Heart left ventricle (tissue), 16 donors: ENCODE results near the gene TPM3. TPM values are rescaled to one million over a fixed set of nuclear protein-coding genes. Genes with fewer than 3 reads are reported as not detected.
A peak's percentile ranks its signal among the peaks of the same experiment; 100 is the strongest.

ENCODE experiments used
- ATAC-seq, 4 donors: fragments of 200-7000 bp; cut with Tn5 transposase; one replicate each; pipeline ENCODE4 v1.9.1; 2020 to 2022; ENCODE audit warnings: moderate library complexity in 4 of 4, mild to moderate bottlenecking in 3 of 4, moderate number of reproducible peaks in 1 of 4
- DNase-seq, 5 donors: peaks; one replicate each; pipeline ENCODE4 v3.0.0-alpha.2; 2020
- H3K27ac ChIP-seq, 12 donors: fragments of 200-600 bp; sonication (generic) in 4 of 12; one replicate each; pipeline versions ENCODE4 v1.5.0 to v1.8.0; 2016 to 2022; ENCODE audit warnings: mild to moderate bottlenecking in 2 of 12
- H3K27me3 ChIP-seq, 9 donors: fragments of 200-600 bp; sonication (generic) in 2 of 9; one replicate each; pipeline versions ENCODE4 v1.5.1 to v1.8.0; 2016 to 2022; ENCODE audit warnings: mild to moderate bottlenecking in 3 of 9
- H3K36me3 ChIP-seq, 9 donors: fragments of 200-600 bp; sonication (generic) in 2 of 9; one replicate each; pipeline versions ENCODE4 v1.5.0 to v1.8.0; 2018 to 2022; ENCODE audit warnings: mild to moderate bottlenecking in 2 of 9
- H3K4me1 ChIP-seq, 12 donors: fragments of 200-600 bp; sonication (generic) in 4 of 12; one replicate each; pipeline versions ENCODE4 v1.5.0 to v1.8.0; 2016 to 2022; ENCODE audit warnings: mild to moderate bottlenecking in 3 of 12
- H3K4me3 ChIP-seq, 12 donors: fragments of 200-600 bp; sonication (generic) in 4 of 12; one replicate each; pipeline versions ENCODE4 v1.5.0 to v1.8.0; 2017 to 2022; ENCODE audit warnings: mild to moderate bottlenecking in 9 of 12, moderate library complexity in 4 of 12
- H3K9me3 ChIP-seq, 12 donors: fragments of 200-600 bp; sonication (generic) in 4 of 12; one replicate each; pipeline versions ENCODE4 v1.5.0 to v1.8.0; 2016 to 2022; ENCODE audit warnings: mild to moderate bottlenecking in 1 of 12
- POLR2A ChIP-seq, 2 donors: fragments of 450-650 bp; IDR thresholded peaks; one replicate each; pipeline ENCODE4 v1.6.1; 2017; ENCODE audit warnings: antibody characterized with exemption in 2 of 2, mild to moderate bottlenecking in 2 of 2, moderate library complexity in 2 of 2
- WGBS, 4 donors: extraction: QIAGEN DNeasy Blood & Tissue Kit in 2 of 4; methylation state at CpG; one replicate each; pipeline versions ENCODE4 v1.1.5 to v1.1.7; 2013 to 2018; 5-methylcytosine and 5-hydroxymethylcytosine counted together
- intact Hi-C, 10 donors: fragments of 100-400 bp; cut with DNase I; formaldehyde crosslinking; loops; one replicate each; pipeline versions ENCODE4 v1.11.1 to v1.14.2; 2022
- polyA plus RNA-seq, 2 donors: library from polyadenylated mRNA; stranded (reverse); fragments of 200-250 nt; gene quantifications; one replicate each; pipeline ENCODE4 v1.2.3, GENCODE V29; 2013
- total RNA-seq, 9 donors: library from RNA; depleted of rRNA in 2 of 9; stranded (reverse); fragments of >200 nt in 2 of 9; fragmentation: NEBNext Ultra II Directional in 3 of 9; extraction: Animal tissue kit (Norgen Biotek cat#: 25700) in 3 of 9; gene quantifications; one replicate each; pipeline versions ENCODE4 v1.1.0 to v1.2.4, GENCODE V29; 2016 to 2023
- TF ChIP-seq, protein P1 (sequence below), 12 donors: fragments of 200-600 bp; sonication (generic) in 4 of 12; IDR thresholded peaks; one replicate each; pipeline versions ENCODE4 v1.5.0 to v1.8.0; 2018 to 2022; ENCODE audit warnings: antibody characterized with exemption in 12 of 12, mild to moderate bottlenecking in 5 of 12
- donor health status: ischemic (EF 13 %, LVEDD 7.1; RV severe dilation, severe dysfunction).
- donor health status: healthy with polysubstance abuse.
- donor health status: DM: no; HTN: yes; CAD: no.
- donor health status: DM: no; HTN: no; CAD: no.
- donor health status: ischemic (EF 25% LVEDD 6.9; RV normal size, moderate dysfunction).
- donor health status: ischemic (EF 25% LVEDD 5.7; RV mildly dilated, moderate dysfunction).
- donor health status: healthy.
- donor health status: DM: yes; HTN: yes; CAD: no.
- donor health status: ischemic (EF 35%, LVEDD 5.7; RV mildly dilated, moderate dysfunction).
- donor health status: nonischemic (EF 11% LVEDD 7.7; RV severe dilation, severe dysfunction).
- donor health status: DM: yes; HTN: yes; CAD: no.
- donor health status: PGD.
- donor health status: ischemic (EF 29% LVEDD 5.4; RV normal size, mild dysfunction).
- donor health status: nonischemic (EF 23%, LVEDD 6.1; RV moderate dilation, normal function).

TPM3 gene
- total and polyA plus RNA-seq, 11 donors: 76.5 to 259 (median 120) TPM

DNA sequence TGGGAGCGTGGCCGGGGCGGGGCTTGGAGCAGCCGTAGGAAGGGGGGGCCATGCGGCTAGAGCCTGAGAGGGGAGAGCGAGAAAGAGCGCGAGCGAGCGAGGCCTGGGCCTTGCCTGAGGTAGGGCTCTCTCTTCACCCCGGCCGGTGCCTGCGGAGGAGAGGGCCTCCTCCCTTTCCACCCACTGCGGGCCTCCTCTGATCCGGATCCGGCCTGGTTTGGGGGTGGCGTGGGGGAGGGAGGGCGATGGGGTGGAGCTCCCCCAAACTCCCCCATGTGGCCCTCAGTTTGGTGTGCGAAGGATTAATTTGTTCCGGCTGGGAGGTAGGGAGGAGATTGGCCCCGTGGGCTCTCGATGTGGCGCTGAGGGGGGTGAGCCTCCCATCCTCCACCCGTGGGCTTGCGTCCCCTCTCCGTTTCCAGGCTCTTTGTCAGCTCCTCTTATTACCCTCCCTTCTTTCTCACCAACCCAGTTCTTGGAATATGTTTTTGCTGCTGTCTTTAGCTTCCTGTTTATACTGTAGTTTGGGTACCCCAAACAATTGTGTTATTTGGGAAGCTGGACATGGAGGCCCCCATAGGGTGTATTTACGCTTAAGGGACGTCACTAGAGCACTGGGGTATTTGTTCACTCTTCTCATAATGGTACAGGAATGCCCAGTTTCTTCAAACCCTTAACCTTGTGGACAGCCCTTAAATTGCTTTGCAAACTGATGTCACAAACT is 29.5 kb upstream of the TPM3 start:
- WGBS, 4 donors: 0 to 1% (median 1%) methylated on average over 19 to 28 of the region's 28 CpGs
- ATAC-seq (peak in 3 of 4 donors; percentile 14 to 49 (median 40)), DNase-seq (peak; percentile 61 to 85 (median 70))
- Histone ChIP-seq H3K4me1 (peaks cover 7 to 64% (median 51%) of the 10 kb centered on the region in 12 donors), H3K27ac (peak overlapping the region; percentile 92 to 100 (median 98)), H3K27me3 (no peaks in the 10 kb centered on the region), H3K9me3 (no peaks in the 10 kb centered on the region), H3K36me3 (peaks cover 0 to 49% (median 41%) of the 10 kb centered on the region in 9 donors), H3K4me3 (peak overlapping the region; percentile 43 to 97 (median 82))
- TF ChIP-seq, protein P1, sequence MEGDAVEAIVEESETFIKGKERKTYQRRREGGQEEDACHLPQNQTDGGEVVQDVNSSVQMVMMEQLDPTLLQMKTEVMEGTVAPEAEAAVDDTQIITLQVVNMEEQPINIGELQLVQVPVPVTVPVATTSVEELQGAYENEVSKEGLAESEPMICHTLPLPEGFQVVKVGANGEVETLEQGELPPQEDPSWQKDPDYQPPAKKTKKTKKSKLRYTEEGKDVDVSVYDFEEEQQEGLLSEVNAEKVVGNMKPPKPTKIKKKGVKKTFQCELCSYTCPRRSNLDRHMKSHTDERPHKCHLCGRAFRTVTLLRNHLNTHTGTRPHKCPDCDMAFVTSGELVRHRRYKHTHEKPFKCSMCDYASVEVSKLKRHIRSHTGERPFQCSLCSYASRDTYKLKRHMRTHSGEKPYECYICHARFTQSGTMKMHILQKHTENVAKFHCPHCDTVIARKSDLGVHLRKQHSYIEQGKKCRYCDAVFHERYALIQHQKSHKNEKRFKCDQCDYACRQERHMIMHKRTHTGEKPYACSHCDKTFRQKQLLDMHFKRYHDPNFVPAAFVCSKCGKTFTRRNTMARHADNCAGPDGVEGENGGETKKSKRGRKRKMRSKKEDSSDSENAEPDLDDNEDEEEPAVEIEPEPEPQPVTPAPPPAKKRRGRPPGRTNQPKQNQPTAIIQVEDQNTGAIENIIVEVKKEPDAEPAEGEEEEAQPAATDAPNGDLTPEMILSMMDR (IDR thresholded peaks at IDR 0.05): no peak
- TF ChIP-seq POLR2A (IDR thresholded peaks at IDR 0.05): no peak
- intact Hi-C loops: loop anchor here in 2 of 10 donors (2.0 kb wide), 3 partner anchors 39 to 231 kb away; partner anchors contain the start of genes HAX1 (in 1 of the 2) and RPS27 (in 1 of the 2)

DNA sequence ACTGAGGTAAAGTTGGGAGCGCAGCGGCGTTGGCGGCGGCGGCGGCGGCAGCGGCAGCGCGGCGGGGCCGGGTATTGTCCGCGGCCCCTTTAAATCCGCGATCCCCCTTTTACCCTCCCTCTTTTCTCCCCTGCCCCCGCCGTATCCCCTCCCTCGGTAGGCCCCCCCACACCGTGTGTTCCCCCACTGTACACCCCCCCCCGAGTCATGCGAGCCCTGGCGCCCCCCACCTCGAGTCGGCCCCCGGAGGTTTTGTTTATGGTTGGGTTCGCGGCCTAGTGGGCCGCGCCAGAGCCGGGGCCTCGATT is 29.0 kb upstream of the TPM3 start:
- no peak for ATAC-seq
- Histone ChIP-seq H3K4me1 (peaks cover 7 to 62% (median 51%) of the 10 kb centered on the region in 12 donors), H3K27me3 (no peaks in the 10 kb centered on the region), H3K4me3 (peak overlapping the region; percentile 43 to 97 (median 82)), H3K27ac (peak overlapping the region; percentile 92 to 100 (median 98)), H3K9me3 (no peaks in the 10 kb centered on the region), H3K36me3 (peaks cover 0 to 48% (median 38%) of the 10 kb centered on the region in 9 donors)
- 0 to 2% (median 1%) methylated on average over 18 to 33 of the region's 33 CpGs for WGBS, 4 donors
- DNase-seq: no peak
- intact Hi-C loops: loop anchor here in 2 of 10 donors (2.0 kb wide), 3 partner anchors 38 to 230 kb away; partner anchors contain the start of genes HAX1 (in 1 of the 2) and RPS27 (in 1 of the 2)
- TF ChIP-seq, protein P1 (IDR thresholded peaks at IDR 0.05): no peak
- no peak for TF ChIP-seq POLR2A (IDR thresholded peaks at IDR 0.05)

DNA sequence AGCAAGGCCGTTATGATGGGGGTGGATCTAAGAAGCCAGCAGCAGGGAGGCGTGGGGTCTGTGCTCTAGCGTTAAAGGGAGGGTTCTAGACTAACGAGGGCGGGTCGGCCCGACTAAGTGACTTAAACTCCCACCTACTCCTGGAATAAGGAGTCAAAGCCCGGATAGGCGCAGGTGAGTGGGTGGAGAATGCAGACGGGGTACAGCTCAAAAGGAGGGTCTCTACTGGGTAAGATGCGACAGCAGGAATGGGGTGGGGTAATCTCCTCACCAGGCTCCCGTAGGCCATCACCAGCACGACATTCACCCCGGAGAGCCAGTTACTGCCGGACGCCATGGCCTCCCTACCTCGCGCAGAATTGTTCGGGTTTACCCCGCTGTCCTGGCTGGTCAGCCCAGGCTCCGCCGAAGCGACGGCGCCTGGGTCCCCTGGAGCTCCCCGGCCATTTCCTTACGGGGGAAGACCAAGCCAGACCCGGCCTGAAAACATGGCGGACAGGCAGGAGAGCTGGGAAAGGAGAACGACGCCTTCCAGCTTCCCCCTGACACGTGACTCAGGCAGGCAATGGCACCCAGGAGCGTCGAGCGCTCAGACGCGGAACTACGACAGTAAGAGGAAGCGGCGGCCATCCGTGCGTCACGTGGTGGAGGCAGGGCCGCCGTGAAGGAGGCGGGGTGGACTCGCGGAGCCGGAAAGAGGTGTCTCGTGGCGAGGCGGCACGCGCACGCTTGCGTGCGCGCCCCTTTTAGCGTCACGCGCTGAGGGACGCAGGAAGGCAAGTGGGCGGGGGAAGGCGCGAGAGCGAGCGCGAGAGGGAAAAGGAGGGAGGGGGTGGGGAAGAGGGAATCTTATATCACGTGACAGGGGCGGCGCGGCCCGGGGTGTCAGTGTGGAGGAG is 28.4 kb upstream of the TPM3 start, which contains the start of gene UBAP2L:
Gene UBAP2L (plus strand): TSS at position 885 of the 899 bp plus-strand sequence. CDS start 4,169 bp downstream, outside the sequence.
- H3K27me3 ChIP-seq: no peaks in the 10 kb centered on the region
- intact Hi-C loops: loop anchor here in 2 of 10 donors (2.0 kb wide), 3 partner anchors 38 to 230 kb away; partner anchors contain the start of genes HAX1 (in 1 of the 2) and RPS27 (in 1 of the 2)
- peak within 1 kb of the TSS; percentile 95 to 100 (median 98) for H3K27ac ChIP-seq
- peak; percentile 99 to 100 (median 99) for DNase-seq
- no peaks in the 10 kb centered on the region for H3K9me3 ChIP-seq
- H3K36me3 ChIP-seq: peaks cover 0 to 42% (median 34%) of the 10 kb centered on the region in 9 donors
- peaks cover 7 to 61% (median 51%) of the 10 kb centered on the region in 12 donors for H3K4me1 ChIP-seq
- peak within 1 kb of the TSS; percentile 65 to 97 (median 82) for H3K4me3 ChIP-seq
- WGBS, 4 donors: 0 to 1% (median 0%) methylated on average over 58 to 73 of the region's 73 CpGs
- peak; percentile 97 to 99 (median 98) for ATAC-seq
- TF ChIP-seq POLR2A (IDR thresholded peaks at IDR 0.05): peak; percentile 19 to 61
- TF ChIP-seq, protein P1 (IDR thresholded peaks at IDR 0.05): peak in 1 of 12 donors; percentile 3
